Mesenchymal stem cell (in vitro differentiated cells and primary cell): ENCODE results near the gene ADRB2.
A peak's percentile ranks its signal among the peaks of the same experiment; 100 is the strongest.

Source experiments
- DNase-seq: peaks from one replicate; pipeline ENCODE4 v3.0.0-alpha.2; 2013
- H2AFZ ChIP-seq: one replicate; pipeline ENCODE4 v1.6.1; 2013; ENCODE audit warnings: low read depth, mild to moderate bottlenecking, control low read depth, inconsistent platforms, low read length, moderate library complexity
- H2AK5ac ChIP-seq: 2 replicates; pipeline ENCODE4 v1.6.1; 2013; ENCODE audit warnings: low read length, moderate library complexity, mild to moderate bottlenecking, inconsistent platforms; ENCODE audit not compliant: severe bottlenecking
- H2BK120ac ChIP-seq: one replicate; pipeline ENCODE4 v1.6.1; 2013; ENCODE audit warnings: low read depth, mild to moderate bottlenecking, inconsistent platforms, low read length, moderate library complexity
- H2BK12ac ChIP-seq, 2 experiments: one replicate each; pipeline ENCODE4 v1.6.1; 2013; ENCODE audit warnings: inconsistent platforms in 2 of 2, low read length in 2 of 2, mild to moderate bottlenecking in 2 of 2, moderate library complexity in 2 of 2, control low read depth in 1 of 2
- H2BK15ac ChIP-seq: one replicate; pipeline ENCODE4 v1.6.1; 2013; ENCODE audit warnings: mild to moderate bottlenecking, low read depth, inconsistent platforms; ENCODE audit not compliant: poor library complexity, severe bottlenecking
- H2BK5ac ChIP-seq: 2 replicates; pipeline ENCODE4 v1.6.1; 2013; ENCODE audit warnings: low read depth, mild to moderate bottlenecking, low read length, control low read depth, inconsistent platforms; ENCODE audit not compliant: poor library complexity, severe bottlenecking
- H3K14ac ChIP-seq, 2 experiments: one replicate each; pipeline ENCODE4 v1.6.1; 2013; ENCODE audit warnings: inconsistent platforms in 2 of 2, low read length in 2 of 2, control low read depth in 1 of 2, mild to moderate bottlenecking in 1 of 2, moderate library complexity in 1 of 2
- H3K18ac ChIP-seq, 2 experiments: one replicate each; pipeline ENCODE4 v1.6.1; 2013; ENCODE audit warnings: inconsistent platforms in 2 of 2, low read length in 2 of 2, control low read depth in 1 of 2, low read depth in 1 of 2, mild to moderate bottlenecking in 1 of 2
- H3K23ac ChIP-seq, 2 experiments: one replicate each; pipeline ENCODE4 v1.6.1; 2013; ENCODE audit warnings: inconsistent platforms in 2 of 2, low read length in 2 of 2, mild to moderate bottlenecking in 2 of 2, moderate library complexity in 2 of 2, control low read depth in 1 of 2
- H3K27ac ChIP-seq: 2 replicates; pipeline ENCODE4 v1.5.1; 2013; ENCODE audit warnings: mild to moderate bottlenecking, moderate library complexity, low read length, control low read depth, inconsistent platforms; ENCODE audit not compliant: poor library complexity, severe bottlenecking
- H3K27me3 ChIP-seq, 2 experiments: 2 replicates each; pipeline versions ENCODE4 v1.6.1 to v1.7.0; 2013; ENCODE audit warnings: low read length in 2 of 2, mild to moderate bottlenecking in 2 of 2, moderate library complexity in 2 of 2, control low read depth in 1 of 2, inconsistent platforms in 1 of 2; ENCODE audit not compliant: control insufficient read depth in 1 of 2, insufficient read depth in 1 of 2
- H3K36me3 ChIP-seq, 2 experiments: 2 replicates each; pipeline versions ENCODE4 v1.6.1 to v1.7.0; 2013; ENCODE audit warnings: low read length in 2 of 2, control low read depth in 1 of 2, inconsistent platforms in 1 of 2, low read depth in 1 of 2, mild to moderate bottlenecking in 1 of 2; ENCODE audit not compliant: insufficient read depth in 2 of 2, control insufficient read depth in 1 of 2
- H3K4ac ChIP-seq, 2 experiments: one replicate each; pipeline ENCODE4 v1.6.1; 2013; ENCODE audit warnings: inconsistent platforms in 2 of 2, low read length in 2 of 2, mild to moderate bottlenecking in 2 of 2, moderate library complexity in 2 of 2, control low read depth in 1 of 2, low read depth in 1 of 2
- H3K4me1 ChIP-seq: 2 replicates; pipeline ENCODE4 v1.6.1; 2013; ENCODE audit warnings: low read depth, low read length, control low read depth; ENCODE audit not compliant: control insufficient read depth, insufficient read depth
- H3K4me2 ChIP-seq: 2 replicates; pipeline ENCODE4 v1.6.1; 2013; ENCODE audit warnings: low read length, mild to moderate bottlenecking, inconsistent platforms; ENCODE audit not compliant: poor library complexity, severe bottlenecking
- H3K4me3 ChIP-seq, 2 experiments: 2 replicates each; pipeline versions ENCODE4 v1.5.1 to v1.7.0; 2013; ENCODE audit warnings: low read length in 2 of 2, mild to moderate bottlenecking in 2 of 2, control low read depth in 1 of 2, low read depth in 1 of 2; ENCODE audit not compliant: insufficient read depth in 1 of 2
- H3K79me1 ChIP-seq: replicated peaks from 2 replicates; pipeline ENCODE4 v1.6.1; 2013; ENCODE audit warnings: mild to moderate bottlenecking, control low read depth, low read length, inconsistent platforms; ENCODE audit not compliant: poor library complexity, severe bottlenecking
- H3K9ac ChIP-seq: 2 replicates; pipeline ENCODE4 v1.7.0; 2013; ENCODE audit warnings: mild to moderate bottlenecking, low read length, moderate library complexity
- H3K9me3 ChIP-seq: 2 replicates; pipeline ENCODE4 v1.7.0; 2013; ENCODE audit warnings: mild to moderate bottlenecking, low read length; ENCODE audit not compliant: control insufficient read depth
- H4K8ac ChIP-seq: one replicate; pipeline ENCODE4 v1.6.1; 2013; ENCODE audit warnings: inconsistent platforms, mild to moderate bottlenecking, low read length, moderate library complexity
- H4K91ac ChIP-seq: one replicate; pipeline ENCODE4 v1.6.1; 2013; ENCODE audit warnings: mild to moderate bottlenecking, low read length, inconsistent platforms
- WGBS: methylation state at CpG from one replicate; pipeline ENCODE4 v1.1.7; 2013; ENCODE audit warnings: mixed read lengths; 5-methylcytosine and 5-hydroxymethylcytosine counted together

The ADRB2 gene

GRCh38 chr5:148826739-148827070 is 294 bp downstream of the ADRB2 start:
- Histone ChIP-seq H3K18ac (peak overlapping the region; percentile 42 to 75), H2BK120ac (no peak overlapping the region), H2BK5ac (no peak overlapping the region), H2BK12ac (no peak overlapping the region), H3K4me2 (peak overlapping the region; percentile 74), H3K9me3 (no peaks in the 10 kb centered on the region), H4K91ac (peak overlapping the region; percentile 53), H2AFZ (peak overlapping the region; percentile 47), H2BK15ac (no peak overlapping the region), H3K36me3 (no peaks in the 10 kb centered on the region), H3K27me3 (peaks cover 0 to 15% of the 10 kb centered on the region in 2 experiments), H2AK5ac (no peak overlapping the region), H3K14ac (peak overlapping the region in 1 of 2 experiments; percentile 31), H3K27ac (no peak overlapping the region), H3K9ac (peak overlapping the region; percentile 85), H3K4me1 (peaks cover 7% of the 10 kb centered on the region), H3K4ac (peak overlapping the region in 1 of 2 experiments; percentile 76), H3K4me3 (peak overlapping the region; percentile 56 to 87), H3K23ac (no peak overlapping the region), H3K79me1 (no peaks in the 10 kb centered on the region), H4K8ac (peak overlapping the region; percentile 59)
- no peak for DNase-seq
- 13% methylated on average over 28 of the region's 28 CpGs for WGBS

GRCh38 chr5:148827723-148828122 is 1.3 kb downstream of the ADRB2 start:
- H2BK12ac ChIP-seq = no peak overlapping the region
- H3K36me3 ChIP-seq = no peaks in the 10 kb centered on the region
- DNase-seq = no peak
- no peak overlapping the region for H2BK5ac ChIP-seq
- H2BK15ac ChIP-seq = no peak overlapping the region
- H2AK5ac ChIP-seq = no peak overlapping the region
- no peaks in the 10 kb centered on the region for H3K9me3 ChIP-seq
- no peak overlapping the region for H3K4ac ChIP-seq
- peaks cover 7% of the 10 kb centered on the region for H3K4me1 ChIP-seq
- peaks cover 0 to 15% of the 10 kb centered on the region in 2 experiments for H3K27me3 ChIP-seq
- no peak overlapping the region for H3K4me2 ChIP-seq
- no peak overlapping the region for H4K91ac ChIP-seq
- H3K18ac ChIP-seq = no peak overlapping the region
- H3K4me3 ChIP-seq = peak overlapping the region in 1 of 2 experiments; percentile 87
- no peak overlapping the region for H2BK120ac ChIP-seq
- H3K79me1 ChIP-seq = no peaks in the 10 kb centered on the region
- no peak overlapping the region for H3K23ac ChIP-seq
- H3K9ac ChIP-seq = no peak overlapping the region
- 60% methylated on average over 5 of the region's 7 CpGs for WGBS
- H4K8ac ChIP-seq = no peak overlapping the region
- no peak overlapping the region for H3K27ac ChIP-seq
- H2AFZ ChIP-seq = no peak overlapping the region
- no peak overlapping the region for H3K14ac ChIP-seq

- Histone ChIP-seq H2BK120ac (no peak overlapping the region), H2BK15ac (no peak overlapping the region), H3K23ac (no peak overlapping the region), H3K4me3 (peak overlapping the region in 1 of 2 experiments; percentile 49), H3K27ac (no peak overlapping the region), H3K4me2 (no peak overlapping the region), H3K79me1 (no peaks in the 10 kb centered on the region), H3K36me3 (no peaks in the 10 kb centered on the region), H2BK12ac (no peak overlapping the region), H3K14ac (no peak overlapping the region), H3K9me3 (no peaks in the 10 kb centered on the region), H3K4me1 (peaks cover 7% of the 10 kb centered on the region), H3K4ac (no peak overlapping the region), H3K27me3 (peaks cover 0 to 15% of the 10 kb centered on the region in 2 experiments), H3K9ac (no peak overlapping the region), H4K8ac (no peak overlapping the region), H4K91ac (no peak overlapping the region), H2BK5ac (no peak overlapping the region), H3K18ac (no peak overlapping the region), H2AK5ac (no peak overlapping the region), H2AFZ (no peak overlapping the region)
- DNase-seq = no peak
- 23% methylated on average over 2 of the region's 6 CpGs for WGBS
Measured at GRCh38 chr5:148828511-148829247, 2.3 kb downstream of the ADRB2 start.

- no peak overlapping the region for H4K8ac ChIP-seq
Measured at GRCh38 chr5:148829248-148829594, 2.8 kb downstream of the ADRB2 start.

More at GRCh38 chr5:148829248-148829594, 2.8 kb downstream of the ADRB2 start:
- H2BK120ac ChIP-seq = no peak overlapping the region
- H3K23ac ChIP-seq = no peak overlapping the region
- no peak for DNase-seq
- H3K4ac ChIP-seq = no peak overlapping the region
- H2BK15ac ChIP-seq = no peak overlapping the region
- no peaks in the 10 kb centered on the region for H3K79me1 ChIP-seq
- H3K4me1 ChIP-seq = peaks cover 7% of the 10 kb centered on the region
- H3K4me3 ChIP-seq = peak overlapping the region in 1 of 2 experiments; percentile 49
- 97% methylated on average over 3 of the region's 3 CpGs for WGBS
- H2BK5ac ChIP-seq = no peak overlapping the region
- H2BK12ac ChIP-seq = no peak overlapping the region
- H3K9me3 ChIP-seq = no peaks in the 10 kb centered on the region
- no peaks in the 10 kb centered on the region for H3K36me3 ChIP-seq
- H3K14ac ChIP-seq = no peak overlapping the region
- H3K9ac ChIP-seq = no peak overlapping the region
- no peak overlapping the region for H3K4me2 ChIP-seq
- no peak overlapping the region for H2AFZ ChIP-seq
- no peak overlapping the region for H2AK5ac ChIP-seq
- no peak overlapping the region for H3K27ac ChIP-seq
- peaks cover 0 to 15% of the 10 kb centered on the region in 2 experiments for H3K27me3 ChIP-seq
- no peak overlapping the region for H3K18ac ChIP-seq
- no peak overlapping the region for H4K91ac ChIP-seq
